Measurements from ENCODE around the gene PCDH10. TPM values are rescaled to one million over a fixed set of nuclear protein-coding genes. Genes with fewer than 3 reads are reported as not detected.

The PCDH10 gene
- total and polyA plus RNA-seq, 3 donors from 2014 or later, result 3.3 to 7.2 (median 5.2) TPM

GRCh38 chr4:133156096-133156495, 7.0 kb downstream of the PCDH10 start:
- TF ChIP-seq CTCF (IDR thresholded peaks at IDR 0.05) (no peak), POLR2A (IDR thresholded peaks at IDR 0.05) (no peak)
- Histone ChIP-seq H3K36me3 (ENCODE audit: low read depth, missing control alignments) (no peaks in the 10 kb centered on the region), H3K27me3 (no peaks in the 10 kb centered on the region), H3K4me1 (no peaks in the 10 kb centered on the region), H3K4me3 (no peak overlapping the region), H3K27ac (no peak overlapping the region), H3K9me3 (no peaks in the 10 kb centered on the region)
- intact Hi-C loops (cut with DNase I; ENCODE audit: low total_unique reads), result no loop called here
- 66 to 78% methylated on average over 5 of the region's 5 CpGs for WGBS, 2 donors
- DNase-seq, result no peak

- no peaks in the 10 kb centered on the region for H3K9me3 ChIP-seq
- 75 to 86% methylated on average over 2 of the region's 2 CpGs for WGBS, 2 donors
- H3K27me3 ChIP-seq, result no peaks in the 10 kb centered on the region
- intact Hi-C loops (cut with DNase I; ENCODE audit: low total_unique reads), result no loop called here
- H3K4me3 ChIP-seq, result no peak overlapping the region
- H3K27ac ChIP-seq, result no peak overlapping the region
- DNase-seq, result no peak
- TF ChIP-seq CTCF (IDR thresholded peaks at IDR 0.05), result no peak
- TF ChIP-seq POLR2A (IDR thresholded peaks at IDR 0.05), result no peak
- H3K36me3 ChIP-seq (ENCODE audit: low read depth, missing control alignments), result no peaks in the 10 kb centered on the region
- no peaks in the 10 kb centered on the region for H3K4me1 ChIP-seq
Measured at GRCh38 chr4:133156556-133156955, 7.5 kb downstream of the PCDH10 start.

- intact Hi-C loops (cut with DNase I; ENCODE audit: low total_unique reads), result no loop called here
- WGBS, 2 donors, result 77 to 78% methylated on average over 5 of the region's 5 CpGs
Measured at GRCh38 chr4:133157460-133158160, 8.5 kb downstream of the PCDH10 start.

GRCh38 chr4:133160853-133161252, 11.8 kb downstream of the PCDH10 start:
- 66 to 72% methylated on average over 3 of the region's 3 CpGs for WGBS, 2 donors
- Histone ChIP-seq H3K4me3 (no peak overlapping the region), H3K4me1 (no peaks in the 10 kb centered on the region), H3K36me3 (ENCODE audit: low read depth, missing control alignments) (no peaks in the 10 kb centered on the region), H3K27me3 (no peaks in the 10 kb centered on the region), H3K27ac (no peak overlapping the region), H3K9me3 (no peaks in the 10 kb centered on the region)
- intact Hi-C loops (cut with DNase I; ENCODE audit: low total_unique reads), result no loop called here
- DNase-seq, result no peak
- TF ChIP-seq POLR2A (IDR thresholded peaks at IDR 0.05) (no peak), CTCF (IDR thresholded peaks at IDR 0.05) (no peak)

More at GRCh38 chr4:133157460-133158160, 8.5 kb downstream of the PCDH10 start:
- Histone ChIP-seq H3K4me1 (no peaks in the 10 kb centered on the region), H3K9me3 (no peaks in the 10 kb centered on the region), H3K36me3 (ENCODE audit: low read depth, missing control alignments) (no peaks in the 10 kb centered on the region), H3K27ac (no peak overlapping the region), H3K27me3 (no peaks in the 10 kb centered on the region), H3K4me3 (no peak overlapping the region)
- DNase-seq, result no peak
- no peak for TF ChIP-seq CTCF (IDR thresholded peaks at IDR 0.05)
- TF ChIP-seq POLR2A (IDR thresholded peaks at IDR 0.05), result no peak

All from testis (tissue), 3 donors.